H54 (cell line): Measurements from ENCODE around the gene BTBD16.

ENCODE experiments used
- DNase-seq: peaks from one replicate; pipeline ENCODE4 v3.0.0; 2011; ENCODE audit warnings: low spot score, mixed read lengths; ENCODE audit not compliant: insufficient read length
- FAIRE-seq: peaks from 3 replicates; lab custom pipeline; 2011; peaks lifted over from hg19 to GRCh38; lab: Jason Lieb, UNC
- POLR2A ChIP-seq: IDR thresholded peaks from 2 replicates; pipeline ENCODE4 v1.6.1; 2011; ENCODE audit warnings: low read depth, mild to moderate bottlenecking, low read length

Gene BTBD16

DNA sequence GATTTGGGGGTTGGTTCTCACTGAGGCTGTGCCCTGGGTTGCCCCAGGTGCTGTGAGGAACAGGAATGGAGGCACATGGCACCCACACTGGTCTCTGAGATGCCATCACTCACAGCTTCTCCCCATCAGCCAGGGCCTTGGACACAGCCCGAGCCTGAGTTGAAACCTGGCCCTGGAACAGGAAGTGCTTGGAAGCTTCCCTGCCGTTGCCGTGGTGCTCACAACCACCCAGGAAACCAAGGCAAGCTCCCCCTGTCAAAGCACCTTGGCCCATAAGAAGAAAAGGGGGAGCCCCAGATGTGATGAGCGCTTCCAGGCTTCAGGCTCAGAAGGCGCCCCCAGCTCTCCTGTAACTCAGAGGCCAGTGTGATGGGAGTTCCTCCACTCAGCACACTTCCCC, at the start of gene BTBD16:
Gene BTBD16, plus strand, starts transcription at position 221 of the 400 bp plus-strand sequence. CDS start 3,786 bp downstream, outside the sequence.
- no peak for TF ChIP-seq POLR2A
- DNase-seq (no peak), FAIRE-seq (no peak)

DNA sequence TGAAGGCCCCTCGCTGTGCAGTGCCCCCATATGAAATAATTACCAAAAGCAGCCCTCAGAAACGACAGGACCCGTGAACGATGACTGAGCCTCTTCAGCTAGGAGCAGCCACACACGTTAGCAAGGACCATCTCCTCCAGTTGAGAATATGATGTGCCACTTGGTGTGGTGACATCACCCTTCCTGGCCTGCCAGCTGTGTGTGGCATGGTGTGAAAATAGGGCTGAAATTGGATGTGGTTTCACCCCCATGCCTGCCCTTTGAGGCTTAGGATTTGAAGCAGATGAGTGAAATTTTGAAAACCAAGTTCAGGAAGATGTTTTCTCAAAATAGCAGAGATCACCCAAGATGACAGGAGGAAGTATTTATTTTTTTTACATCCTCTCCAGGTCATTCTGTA, 49.1 kb upstream of the BTBD16 start:
- TF ChIP-seq POLR2A, result no peak
- FAIRE-seq (no peak), DNase-seq (no peak)

DNA sequence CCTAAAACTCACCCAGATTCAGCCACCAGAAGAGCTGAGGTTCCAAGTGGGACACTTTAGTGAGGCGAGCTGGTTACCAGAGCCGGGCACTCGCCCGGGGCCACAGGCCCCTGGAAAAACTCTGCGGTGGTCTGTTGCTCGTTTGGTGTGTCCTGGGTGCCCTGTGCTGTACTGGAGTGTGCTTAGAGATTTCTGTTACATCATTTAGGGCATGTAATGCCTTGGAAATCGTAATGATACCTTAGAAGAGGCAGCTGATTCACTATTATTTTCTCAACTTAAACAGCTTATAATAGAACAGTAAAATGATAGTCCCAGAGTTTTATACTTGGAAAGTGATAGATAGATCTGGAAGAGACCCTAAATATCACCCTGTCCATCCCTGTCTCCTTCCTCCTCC, 48.5 kb upstream of the BTBD16 start:
- TF ChIP-seq POLR2A, result no peak
- FAIRE-seq (no peak), DNase-seq (no peak)

DNA sequence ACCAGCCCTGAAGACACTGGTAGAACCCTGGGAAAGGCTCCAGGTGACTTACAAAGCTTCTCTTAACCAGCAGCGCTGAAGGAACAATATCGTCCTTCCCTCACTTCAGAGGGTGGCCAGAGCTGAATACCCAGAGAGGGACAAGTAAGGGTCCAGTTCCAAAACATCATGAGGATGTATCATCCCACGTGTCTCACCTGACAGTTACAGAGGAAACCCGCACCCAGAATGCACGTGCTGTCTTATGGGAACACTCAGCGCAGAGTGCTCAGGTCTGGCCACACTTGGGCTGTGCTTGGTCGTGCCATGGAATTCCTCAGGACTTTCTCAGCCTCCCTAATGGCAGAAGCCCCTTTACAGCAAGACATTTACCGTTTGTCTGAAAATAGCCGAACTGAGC, 46.9 kb upstream of the BTBD16 start:
- no peak for DNase-seq
- FAIRE-seq, result no peak
- TF ChIP-seq POLR2A, result no peak

DNA sequence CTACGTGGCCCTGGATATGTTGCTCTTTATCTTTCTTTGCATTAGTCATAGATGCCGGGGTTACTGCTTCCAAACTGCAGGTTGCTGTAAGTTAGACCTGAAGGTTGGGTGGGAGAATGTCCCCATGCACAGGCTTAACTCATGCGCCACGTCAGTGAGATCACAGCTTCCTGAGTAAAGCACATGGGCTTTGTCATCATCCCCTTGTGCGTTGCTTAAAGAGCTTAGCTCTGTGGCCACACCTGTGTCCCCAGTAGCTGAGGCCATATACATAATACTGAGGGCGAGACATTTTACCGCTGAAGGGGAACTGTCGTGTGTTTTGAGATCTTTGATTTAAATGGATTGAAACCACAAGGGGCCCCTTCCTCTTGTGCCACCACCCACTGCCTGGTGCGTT, 45.8 kb upstream of the BTBD16 start:
- no peak for FAIRE-seq
- TF ChIP-seq POLR2A, result no peak
- DNase-seq, result no peak

DNA sequence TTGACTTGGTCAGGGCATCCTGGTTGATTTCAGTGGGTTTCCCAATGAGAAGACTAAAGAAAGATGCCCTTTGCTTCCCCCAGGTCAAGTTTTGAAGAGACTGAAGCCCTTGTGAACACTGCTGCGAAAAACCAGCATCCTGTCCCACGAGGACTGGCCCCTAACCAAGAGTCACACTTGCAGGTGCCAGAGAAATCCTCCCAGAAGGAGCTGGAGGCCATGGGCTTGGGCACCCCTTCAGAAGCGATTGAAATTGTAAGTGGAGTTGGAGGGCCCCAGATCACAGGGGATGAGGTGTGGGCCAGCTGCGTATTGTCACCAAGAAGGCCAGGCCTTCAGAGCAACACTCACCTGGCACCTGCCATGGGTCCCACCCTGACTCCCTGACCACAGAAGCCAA, 43.3 kb upstream of the BTBD16 start:
- DNase-seq (no peak), FAIRE-seq (no peak)

DNA sequence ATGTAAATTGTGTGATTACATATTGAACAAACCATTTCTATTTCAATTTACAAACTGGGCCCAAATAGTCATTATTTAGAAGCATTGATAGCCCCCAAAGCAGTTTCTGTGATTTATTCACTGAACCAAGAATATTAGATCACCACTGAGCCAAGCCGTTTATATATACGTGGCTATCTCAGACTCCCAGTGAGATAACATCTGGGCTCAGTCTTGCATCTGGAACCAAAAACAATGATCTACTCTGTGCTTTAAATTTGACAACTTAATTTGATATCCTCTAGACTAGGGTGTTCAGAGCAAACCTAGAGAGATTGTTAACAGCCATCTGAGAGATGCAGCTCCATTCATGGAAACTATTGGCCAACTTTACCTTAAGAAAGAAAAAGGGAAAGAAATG, 41.4 kb upstream of the BTBD16 start:
- FAIRE-seq (no peak), DNase-seq (no peak)
- no peak for TF ChIP-seq POLR2A

More for the DNA sequence above, 43.3 kb upstream of the BTBD16 start:
- TF ChIP-seq POLR2A, result no peak

DNA sequence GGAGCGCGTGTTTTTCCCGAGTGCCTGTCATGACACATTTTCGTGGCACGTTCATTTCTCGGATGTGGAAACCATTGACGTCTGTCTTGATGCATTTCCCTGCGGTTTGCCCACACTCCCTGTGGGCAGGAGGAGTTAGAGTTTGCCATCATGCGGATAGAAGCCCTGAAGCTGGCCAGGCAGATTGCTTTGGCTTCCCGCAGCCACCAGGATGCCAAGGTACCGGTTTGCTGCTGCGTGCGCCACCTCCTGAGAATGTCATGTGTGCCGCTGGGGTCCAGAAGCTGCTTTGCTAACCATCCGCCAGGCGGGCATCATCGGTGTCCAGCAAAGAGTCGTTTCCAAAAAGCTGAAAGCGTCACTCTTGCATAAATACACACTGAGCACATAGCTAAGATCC, 40.9 kb upstream of the BTBD16 start:
- no peak for FAIRE-seq
- no peak for TF ChIP-seq POLR2A
- DNase-seq, result no peak

DNA sequence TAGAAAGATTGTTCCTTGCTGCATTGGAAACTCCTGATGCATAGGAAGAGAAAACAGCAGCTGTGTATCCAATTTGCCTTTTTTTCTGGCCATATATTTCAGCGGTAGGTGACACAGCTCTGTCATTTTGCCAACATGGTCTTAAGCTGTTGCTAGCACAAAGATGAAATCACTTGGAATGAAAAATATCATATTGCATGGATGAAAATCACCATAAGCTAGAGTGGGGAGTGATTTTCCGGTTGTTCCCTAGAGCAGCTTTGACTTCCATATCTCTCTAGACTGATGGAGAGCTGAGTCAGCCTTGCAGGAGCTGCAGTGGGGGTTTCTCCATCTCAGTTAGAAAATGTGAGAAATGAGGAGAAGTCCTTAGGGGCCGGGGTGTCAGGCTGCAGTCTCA, 38.3 kb upstream of the BTBD16 start:
- no peak for TF ChIP-seq POLR2A
- FAIRE-seq (no peak), DNase-seq (no peak)

DNA sequence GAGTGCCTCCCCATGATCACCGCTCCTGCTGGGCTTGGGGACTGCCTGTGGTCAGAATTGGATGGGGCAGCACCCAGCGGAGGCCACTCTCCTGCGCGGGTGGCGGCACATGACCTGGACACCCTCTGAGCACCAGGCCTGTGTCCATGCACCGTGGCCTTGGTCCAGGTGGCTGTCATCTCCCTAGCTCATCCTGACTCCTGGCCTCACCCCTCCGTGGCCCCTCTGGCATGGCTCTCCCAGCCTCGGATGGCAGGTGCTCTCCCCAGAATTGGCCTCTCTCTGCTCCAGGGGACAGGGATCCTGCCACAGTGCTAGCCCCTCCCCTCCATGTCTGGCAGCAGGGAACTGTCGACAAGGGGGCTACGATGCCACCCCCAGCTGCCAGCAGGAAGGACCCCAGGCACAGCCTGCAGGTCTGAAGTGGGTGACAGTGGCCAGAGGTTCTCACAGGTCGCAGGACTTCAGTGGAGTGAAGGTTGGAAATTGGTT, 37.2 kb upstream of the BTBD16 start:
- no peak for DNase-seq
- no peak for FAIRE-seq
- no peak for TF ChIP-seq POLR2A

DNA sequence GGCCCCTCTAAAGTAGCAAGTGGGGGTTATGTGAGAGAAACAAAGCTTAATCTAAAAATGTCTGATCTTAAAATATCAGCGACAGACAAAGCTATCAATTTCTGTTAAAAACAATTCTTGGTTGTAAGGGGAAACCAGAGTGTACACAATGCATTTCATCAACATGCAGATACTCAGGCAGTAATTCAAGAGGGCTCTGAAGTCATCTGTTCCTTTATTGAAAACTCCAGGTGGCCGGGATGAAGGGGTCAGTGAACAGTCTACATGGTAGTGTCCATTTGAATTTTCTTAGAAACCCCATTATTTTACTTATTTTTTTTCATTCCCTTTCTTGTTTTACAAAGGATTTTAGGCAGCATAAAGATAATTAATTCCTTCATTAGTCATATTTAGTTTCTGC, 36.7 kb upstream of the BTBD16 start:
- FAIRE-seq (no peak), DNase-seq (no peak)
- TF ChIP-seq POLR2A, result no peak

DNA sequence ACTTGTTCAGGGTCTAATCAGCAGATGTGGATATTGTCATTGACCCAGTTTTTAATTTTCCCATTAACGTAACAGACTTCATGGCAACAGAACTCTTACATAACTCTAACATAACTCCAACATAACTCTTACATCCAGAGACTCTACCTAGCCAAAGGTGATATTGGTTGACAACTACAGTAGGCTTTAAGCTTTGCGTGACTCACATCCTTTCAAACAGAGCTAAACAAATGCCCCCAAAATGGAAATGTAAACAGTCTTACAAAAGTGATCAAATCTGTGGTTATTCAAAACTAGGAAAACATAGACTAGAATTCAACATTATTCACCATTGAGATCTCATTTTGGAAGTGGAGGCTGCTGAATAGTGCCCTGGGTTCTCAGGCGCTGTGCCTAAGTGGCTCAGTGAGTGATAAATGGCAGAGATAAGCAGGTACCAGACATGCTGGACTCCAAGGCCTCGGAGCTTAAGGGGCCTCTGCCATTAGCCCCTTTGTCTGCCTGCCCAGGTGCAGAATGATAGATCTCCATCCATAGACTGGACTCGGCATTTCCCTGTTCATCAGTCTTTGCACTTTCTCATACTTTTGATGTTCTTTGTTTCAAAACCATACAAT, 34.3 kb upstream of the BTBD16 start:
- no peak for TF ChIP-seq POLR2A
- no peak for DNase-seq
- no peak for FAIRE-seq

DNA sequence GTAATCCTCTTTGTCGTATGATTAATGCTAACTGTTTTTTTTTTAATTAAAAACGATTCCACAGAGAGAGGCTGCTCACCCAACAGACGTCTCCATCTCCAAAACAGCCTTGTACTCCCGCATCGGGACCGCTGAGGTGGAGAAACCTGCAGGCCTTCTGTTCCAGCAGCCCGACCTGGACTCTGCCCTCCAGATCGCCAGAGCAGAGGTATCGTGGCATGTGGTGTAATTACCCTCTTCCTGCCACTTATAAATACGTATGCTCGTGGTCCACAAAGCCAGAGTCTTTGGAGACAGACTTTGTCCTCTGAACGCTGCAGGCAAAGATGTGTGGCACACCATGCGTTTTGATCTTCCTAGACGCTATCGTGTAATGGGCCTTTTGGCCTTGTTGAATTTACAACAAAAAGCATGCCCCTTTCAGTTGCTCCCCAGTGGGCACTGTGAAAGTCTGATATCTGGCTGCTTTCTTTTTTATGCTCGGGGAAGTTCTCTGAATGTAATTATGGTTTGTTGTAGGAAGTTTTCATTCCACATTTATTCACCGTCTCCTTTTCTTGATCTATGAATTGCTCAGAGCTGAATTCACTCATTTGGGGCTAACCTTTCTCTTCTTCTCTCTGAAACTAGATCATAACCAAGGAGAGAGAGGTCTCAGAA, 33.6 kb upstream of the BTBD16 start:
- DNase-seq (no peak), FAIRE-seq (no peak)
- no peak for TF ChIP-seq POLR2A

DNA sequence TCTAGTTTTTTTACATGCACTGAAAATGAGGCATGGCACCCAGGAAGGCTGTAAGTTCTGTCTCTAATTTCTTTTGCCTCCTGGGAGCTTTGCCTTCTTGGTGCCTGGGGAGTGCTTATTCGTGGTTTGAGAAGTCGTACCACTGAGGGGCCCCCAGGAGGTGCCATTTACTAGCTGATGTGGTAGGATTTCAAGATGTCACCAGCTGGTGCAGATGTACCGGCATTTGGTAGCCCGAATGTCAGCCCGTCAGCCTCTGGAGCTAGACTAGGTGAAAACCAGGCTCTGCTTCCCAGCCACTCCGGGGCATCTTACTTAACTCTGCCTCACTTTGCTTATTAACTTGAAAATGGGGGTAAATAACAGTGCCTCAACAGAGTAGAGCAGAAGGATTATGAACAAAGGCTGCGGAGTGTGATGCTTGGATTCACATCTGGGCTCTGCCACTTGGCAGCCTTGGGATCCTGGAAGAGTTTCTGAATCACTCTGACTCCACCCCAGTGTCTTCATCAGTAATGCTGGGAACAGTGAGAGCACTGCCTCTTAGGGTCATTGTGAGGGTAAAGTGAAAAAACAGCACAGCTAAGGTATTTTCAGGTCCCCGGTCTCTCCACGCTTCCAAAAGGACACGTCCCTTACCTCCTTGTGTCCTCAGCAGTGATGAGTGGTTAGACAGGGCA, 31.4 kb upstream of the BTBD16 start:
- TF ChIP-seq POLR2A, result no peak
- DNase-seq, result no peak
- no peak for FAIRE-seq

DNA sequence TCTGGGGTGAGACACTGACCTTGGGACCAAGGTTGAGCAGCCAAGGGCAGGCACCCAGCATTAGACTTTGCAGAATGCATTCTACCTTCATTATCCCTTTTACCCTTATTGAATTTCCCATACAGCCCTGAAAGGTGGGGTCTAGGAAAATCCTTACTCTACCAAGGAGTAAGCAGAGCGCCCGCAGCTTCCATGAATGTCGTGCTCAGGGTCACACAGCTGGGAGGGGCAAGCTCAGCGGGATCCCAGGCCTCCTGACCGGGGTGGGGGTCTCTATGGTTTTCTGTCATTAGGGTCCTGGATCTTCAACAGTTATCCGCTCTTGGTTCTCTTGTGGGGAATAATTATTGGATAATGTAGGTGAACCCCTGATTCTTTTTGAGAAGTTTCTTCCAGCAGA, 30.7 kb upstream of the BTBD16 start:
- TF ChIP-seq POLR2A, result no peak
- no peak for FAIRE-seq
- DNase-seq, result no peak

DNA sequence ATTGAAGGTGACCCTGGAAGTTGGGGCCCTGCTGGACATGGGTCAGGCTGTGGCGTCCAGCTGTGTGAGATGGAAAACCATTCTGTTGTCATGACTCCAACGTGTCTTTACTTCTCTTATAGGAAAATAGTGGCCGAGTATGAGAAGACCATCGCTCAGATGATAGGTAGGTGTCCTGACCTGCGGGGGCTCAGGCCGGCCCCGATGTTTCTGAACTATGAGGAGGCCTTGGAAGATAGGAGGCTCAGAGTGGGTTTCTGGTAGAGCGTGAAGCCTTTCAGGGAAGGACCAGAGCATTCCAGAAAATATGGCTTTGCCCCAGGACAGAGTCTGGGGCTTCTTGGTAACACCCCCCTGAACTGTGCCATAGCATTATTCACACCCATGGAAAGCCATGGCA, 29.3 kb upstream of the BTBD16 start:
- TF ChIP-seq POLR2A, result no peak
- no peak for DNase-seq
- no peak for FAIRE-seq
